Naive B cell (primary cell): ENCODE measurements around the gene SALL4. TPM values are rescaled to one million over a fixed set of nuclear protein-coding genes. Genes with fewer than 3 reads are reported as not detected.

Experiments used
- ATAC-seq, 2 donors: fragments of 150-1000 bp; cut with Tn5 transposase; 2 replicates each; pipeline ENCODE4 v1.10.0; 2021; ENCODE audit warnings: low read depth in 2 of 2, mild to moderate bottlenecking in 2 of 2, moderate library complexity in 2 of 2
- DNase-seq: peaks from one replicate; pipeline ENCODE4 v3.0.0; 2022
- H3K27ac Mint-ChIP-seq, 6 donors: one replicate each; pipeline ENCODE4 v1.8.0; 2020 to 2022; ENCODE audit warnings: mild to moderate bottlenecking in 6 of 6, mixed read lengths in 6 of 6, moderate library complexity in 5 of 6, inconsistent platforms in 2 of 6
- H3K27me3 Mint-ChIP-seq, 3 donors: one replicate each; pipeline ENCODE4 v1.8.0; 2021 to 2022; ENCODE audit warnings: mixed read lengths in 3 of 3, mild to moderate bottlenecking in 1 of 3
- H3K36me3 Mint-ChIP-seq, 2 donors: one replicate each; pipeline ENCODE4 v1.8.0; 2020 to 2022; ENCODE audit warnings: mixed read lengths in 2 of 2, inconsistent platforms in 1 of 2, mild to moderate bottlenecking in 1 of 2
- H3K4me1 Mint-ChIP-seq, 3 donors: one replicate each; pipeline ENCODE4 v1.8.0; 2020 to 2022; ENCODE audit warnings: mixed read lengths in 3 of 3, inconsistent platforms in 1 of 3, mild to moderate bottlenecking in 1 of 3, moderate library complexity in 1 of 3
- H3K4me3 Mint-ChIP-seq, 8 donors: one replicate each; pipeline ENCODE4 v1.8.0; 2020 to 2022; ENCODE audit warnings: mild to moderate bottlenecking in 8 of 8, mixed read lengths in 8 of 8, moderate library complexity in 8 of 8, inconsistent platforms in 2 of 8
- H3K9me3 Mint-ChIP-seq, 7 donors: one replicate each; pipeline ENCODE4 v1.8.0; 2020 to 2022; ENCODE audit warnings: mixed read lengths in 7 of 7, mild to moderate bottlenecking in 5 of 7, inconsistent platforms in 2 of 7, moderate library complexity in 1 of 7
- polyA plus RNA-seq, 6 donors: library from polyadenylated mRNA; unstranded; fragments of 300-500 nt; fragmentation: Illumina TruSeq; gene quantifications; one replicate each; pipeline ENCODE4 v1.2.3, GENCODE V29; 2021; ENCODE audit warnings: low read depth in 6 of 6

The SALL4 gene
- polyA plus RNA-seq, 6 donors from 2014 or later: not detected

DNA sequence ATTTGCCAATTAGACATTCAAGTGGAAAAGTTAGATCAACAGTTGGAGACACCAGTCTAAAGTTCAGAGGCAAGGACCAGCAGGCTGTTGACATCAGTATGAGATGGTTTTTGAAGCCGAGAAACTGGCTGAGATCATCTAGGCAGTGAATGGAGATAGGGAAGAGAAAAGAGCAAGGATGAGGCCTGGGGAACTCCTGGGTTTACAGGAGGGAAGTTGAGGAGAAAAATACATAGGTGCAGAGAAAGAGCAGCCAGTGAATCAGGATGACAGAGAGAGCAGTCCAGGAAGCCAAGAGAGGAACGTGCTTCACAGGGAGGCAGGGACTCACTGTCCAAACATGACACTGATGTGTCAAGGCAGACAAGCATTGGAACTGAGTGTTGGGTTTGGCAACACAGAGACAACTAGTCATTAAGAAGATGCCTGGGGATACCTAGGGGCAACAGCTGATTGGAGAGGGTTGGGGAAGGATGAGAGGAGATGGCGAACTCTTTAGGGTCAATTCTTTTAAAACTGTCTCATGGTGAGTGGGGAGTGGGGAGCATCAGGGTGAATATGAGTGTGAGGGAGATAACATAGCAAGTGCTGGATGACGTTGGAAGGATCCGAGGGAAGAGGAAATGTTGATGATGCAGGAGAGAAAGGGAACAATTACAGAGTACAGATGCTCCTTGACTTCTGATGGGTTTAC is 13.2 kb upstream of the SALL4 start:
- H3K27me3 Mint-ChIP-seq: peaks cover 8 to 28% (median 12%) of the 10 kb centered on the region in 3 donors
- no peak for DNase-seq
- H3K27ac Mint-ChIP-seq: no peak overlapping the region
- peaks cover 0 to 1% (median 0%) of the 10 kb centered on the region in 7 donors for H3K9me3 Mint-ChIP-seq
- H3K4me3 Mint-ChIP-seq: peak overlapping the region in 1 of 8 donors; percentile 2
- no peaks in the 10 kb centered on the region for H3K36me3 Mint-ChIP-seq
- H3K4me1 Mint-ChIP-seq: no peaks in the 10 kb centered on the region
- no peak for ATAC-seq

DNA sequence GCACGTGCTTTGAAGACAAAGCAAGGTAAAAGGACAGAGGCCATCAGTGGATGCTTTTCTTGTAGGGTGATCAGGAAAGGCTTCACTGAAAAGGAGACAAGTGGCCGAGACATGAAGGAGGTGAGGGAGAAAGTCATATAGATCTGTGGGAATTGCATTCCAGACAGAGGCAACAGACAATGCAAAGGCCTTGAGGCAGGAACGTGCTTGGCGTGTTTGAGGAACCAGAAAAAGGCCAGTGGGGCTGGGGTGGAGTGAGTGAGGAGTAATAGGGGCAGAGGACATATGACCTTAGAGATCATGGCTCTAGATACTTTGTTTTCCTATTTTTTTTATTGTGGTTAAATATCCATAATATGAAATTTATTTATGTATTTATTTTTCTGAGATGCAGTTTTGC is 10.5 kb upstream of the SALL4 start:
- Mint-ChIP-seq H3K36me3 (no peaks in the 10 kb centered on the region), H3K27ac (no peak overlapping the region), H3K4me1 (no peaks in the 10 kb centered on the region), H3K4me3 (no peak overlapping the region), H3K9me3 (peaks cover 0 to 1% (median 0%) of the 10 kb centered on the region in 7 donors), H3K27me3 (peaks cover under 1 to 16% (median 12%) of the 10 kb centered on the region in 3 donors)
- no peak for ATAC-seq
- no peak for DNase-seq

DNA sequence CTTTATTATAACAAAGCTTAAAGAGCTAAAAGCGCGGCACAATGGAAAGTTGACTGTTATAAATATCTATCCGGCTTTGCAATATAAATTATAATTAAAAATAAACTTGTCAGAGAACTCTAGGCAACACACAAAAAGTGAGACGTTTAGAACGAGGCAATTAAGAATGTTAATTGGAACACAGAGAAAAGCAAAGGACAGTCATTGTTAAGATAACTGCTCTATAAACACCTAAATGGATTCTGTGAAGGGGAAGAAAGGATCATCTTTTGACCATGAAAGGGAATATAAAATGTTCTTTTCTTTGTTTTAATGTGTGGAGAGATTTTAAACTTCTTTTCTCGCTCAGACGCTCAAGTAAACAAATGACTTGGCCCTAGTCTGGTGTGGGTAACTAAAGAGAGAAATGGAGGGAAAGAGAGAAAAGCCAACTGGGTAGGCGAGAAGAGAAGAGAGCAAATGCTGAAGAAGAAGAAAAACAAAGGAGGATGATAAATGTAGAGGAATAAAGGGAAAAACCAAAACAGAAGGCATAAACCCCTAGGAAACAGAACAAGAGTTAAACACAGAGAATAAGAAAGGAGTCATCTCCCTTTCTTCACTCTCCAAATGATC is 9.3 kb upstream of the SALL4 start:
- Mint-ChIP-seq H3K9me3 (peaks cover 0 to 1% (median 0%) of the 10 kb centered on the region in 7 donors), H3K27ac (no peak overlapping the region), H3K4me3 (no peak overlapping the region), H3K4me1 (no peaks in the 10 kb centered on the region), H3K36me3 (no peaks in the 10 kb centered on the region), H3K27me3 (peaks cover 11 to 16% (median 13%) of the 10 kb centered on the region in 3 donors)
- no peak for DNase-seq
- ATAC-seq: no peak

DNA sequence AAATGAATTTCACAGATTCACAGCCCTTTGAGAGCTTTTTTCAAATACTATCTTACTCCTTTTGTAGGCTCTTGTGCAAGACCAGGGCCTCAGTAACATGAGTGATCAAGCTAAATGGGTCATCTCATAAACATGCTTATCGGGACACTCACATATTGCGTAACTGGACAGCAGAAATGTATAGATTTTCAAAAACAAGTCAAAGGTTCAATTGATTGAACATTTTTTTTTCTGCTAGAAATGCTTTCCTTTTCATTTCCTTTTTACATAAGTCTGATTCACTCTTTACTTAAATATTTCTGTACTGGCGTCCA is 8.7 kb upstream of the SALL4 start:
- Mint-ChIP-seq H3K9me3 (peaks cover 0 to 1% (median 0%) of the 10 kb centered on the region in 7 donors), H3K27me3 (peaks cover 14 to 19% (median 15%) of the 10 kb centered on the region in 3 donors), H3K4me1 (no peaks in the 10 kb centered on the region), H3K36me3 (no peaks in the 10 kb centered on the region), H3K27ac (no peak overlapping the region), H3K4me3 (no peak overlapping the region)
- ATAC-seq: no peak
- DNase-seq: no peak

DNA sequence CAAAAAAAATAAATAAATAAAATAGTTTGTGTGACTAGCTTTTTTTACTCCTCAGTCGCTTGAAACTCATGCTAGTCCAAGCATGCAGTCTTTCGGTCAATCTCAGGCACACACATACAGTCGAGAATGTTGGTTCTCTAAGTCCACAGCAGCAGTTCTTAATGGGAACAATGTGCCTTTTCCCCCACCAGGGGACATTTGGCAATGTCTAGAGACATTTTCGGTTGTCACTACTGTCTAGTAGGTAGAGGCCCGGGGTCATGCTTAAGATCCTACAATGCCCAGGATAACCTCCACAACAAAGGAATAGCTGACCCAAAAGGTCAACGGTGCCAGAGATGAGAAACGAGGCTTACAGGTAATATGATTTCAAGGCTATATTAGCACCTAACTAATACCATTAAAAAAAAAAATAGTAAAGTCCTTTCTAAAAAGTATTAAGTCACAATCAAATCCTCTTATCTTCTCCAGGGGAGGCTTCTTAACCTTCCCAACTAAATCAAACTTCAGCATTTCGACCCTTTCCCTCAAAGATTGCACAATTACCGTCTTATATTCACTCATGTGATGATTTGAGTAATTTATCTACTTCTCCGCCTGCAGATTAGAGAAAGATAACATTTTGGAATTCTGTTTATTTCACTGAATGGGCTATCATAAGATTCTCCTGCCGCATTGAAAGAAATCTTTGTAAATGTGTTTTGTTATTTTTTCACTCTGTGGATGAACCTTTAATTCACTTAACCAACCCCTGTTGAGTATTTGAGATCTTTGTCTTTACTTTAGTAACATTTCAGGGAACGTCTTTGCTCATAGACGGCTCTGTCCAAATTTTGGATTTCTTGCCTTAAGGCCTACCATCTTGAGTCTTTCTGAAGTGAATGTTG is 8.1 kb upstream of the SALL4 start:
- ATAC-seq: no peak
- H3K9me3 Mint-ChIP-seq: peaks cover 0 to 1% (median 0%) of the 10 kb centered on the region in 7 donors

DNA sequence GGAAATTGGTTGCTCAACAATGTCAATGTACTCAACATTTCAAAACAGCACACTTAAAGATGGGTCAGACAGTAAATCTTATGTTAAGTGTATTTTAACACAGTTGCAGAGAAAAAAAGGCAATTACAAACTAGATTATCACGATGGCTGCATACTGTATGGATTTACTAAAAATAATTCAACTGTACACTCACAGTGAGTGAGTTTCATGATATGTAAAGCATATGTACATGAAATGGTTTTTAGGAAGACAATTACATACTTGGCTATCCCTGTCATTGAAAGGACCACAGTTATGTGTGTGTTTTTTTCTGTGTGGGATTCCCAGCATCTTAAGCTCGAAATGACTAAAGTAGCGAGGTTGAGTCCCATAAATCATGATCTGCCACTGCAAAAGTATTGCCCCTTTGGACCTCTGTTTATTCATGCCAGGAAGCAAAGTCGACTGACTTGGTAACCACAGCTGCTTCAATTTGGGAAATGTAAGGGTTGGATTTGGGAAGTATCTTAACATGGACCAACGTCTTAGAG is 5.5 kb upstream of the SALL4 start:
- DNase-seq: no peak
- Mint-ChIP-seq H3K4me3 (no peak overlapping the region), H3K27ac (no peak overlapping the region), H3K27me3 (peaks cover 29 to 32% (median 32%) of the 10 kb centered on the region in 3 donors), H3K4me1 (no peaks in the 10 kb centered on the region), H3K36me3 (no peaks in the 10 kb centered on the region), H3K9me3 (peaks cover 0 to 1% (median 0%) of the 10 kb centered on the region in 7 donors)
- no peak for ATAC-seq

More for the DNA sequence above, 8.1 kb upstream of the SALL4 start:
- H3K4me3 Mint-ChIP-seq: no peak overlapping the region
- H3K27ac Mint-ChIP-seq: peak overlapping the region in 1 of 6 donors; percentile 24
- DNase-seq: no peak
- H3K36me3 Mint-ChIP-seq: no peaks in the 10 kb centered on the region
- no peaks in the 10 kb centered on the region for H3K4me1 Mint-ChIP-seq
- peaks cover 18% of the 10 kb centered on the region in 3 donors for H3K27me3 Mint-ChIP-seq

DNA sequence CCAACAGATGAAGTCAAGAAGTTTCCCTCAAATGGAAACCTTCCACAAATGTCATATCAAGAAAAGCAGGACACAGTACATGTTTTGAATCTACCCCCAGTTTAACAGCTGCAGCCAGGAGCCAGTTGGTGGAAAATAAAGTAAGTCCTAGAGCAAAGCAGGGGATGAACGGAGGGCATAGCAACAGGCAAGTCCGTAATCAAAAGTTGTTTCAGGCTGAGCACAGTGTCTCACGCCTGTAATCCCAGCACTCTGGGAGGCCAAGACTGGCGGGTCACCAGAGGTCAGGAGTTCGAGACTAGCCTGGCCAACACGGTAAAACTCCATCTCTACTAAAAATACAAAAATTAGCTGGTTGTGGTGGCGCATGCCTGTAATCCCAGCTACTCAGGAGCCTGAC is 2.4 kb upstream of the SALL4 start:
- H3K4me1 Mint-ChIP-seq: peaks cover 3 to 10% (median 6%) of the 10 kb centered on the region in 3 donors
- H3K9me3 Mint-ChIP-seq: peaks cover 0 to 1% (median 0%) of the 10 kb centered on the region in 7 donors
- no peak for ATAC-seq
- H3K27me3 Mint-ChIP-seq: peaks cover 27 to 60% (median 41%) of the 10 kb centered on the region in 3 donors
- no peaks in the 10 kb centered on the region for H3K36me3 Mint-ChIP-seq
- DNase-seq: no peak
- no peak overlapping the region for H3K27ac Mint-ChIP-seq
- H3K4me3 Mint-ChIP-seq: no peak overlapping the region

DNA sequence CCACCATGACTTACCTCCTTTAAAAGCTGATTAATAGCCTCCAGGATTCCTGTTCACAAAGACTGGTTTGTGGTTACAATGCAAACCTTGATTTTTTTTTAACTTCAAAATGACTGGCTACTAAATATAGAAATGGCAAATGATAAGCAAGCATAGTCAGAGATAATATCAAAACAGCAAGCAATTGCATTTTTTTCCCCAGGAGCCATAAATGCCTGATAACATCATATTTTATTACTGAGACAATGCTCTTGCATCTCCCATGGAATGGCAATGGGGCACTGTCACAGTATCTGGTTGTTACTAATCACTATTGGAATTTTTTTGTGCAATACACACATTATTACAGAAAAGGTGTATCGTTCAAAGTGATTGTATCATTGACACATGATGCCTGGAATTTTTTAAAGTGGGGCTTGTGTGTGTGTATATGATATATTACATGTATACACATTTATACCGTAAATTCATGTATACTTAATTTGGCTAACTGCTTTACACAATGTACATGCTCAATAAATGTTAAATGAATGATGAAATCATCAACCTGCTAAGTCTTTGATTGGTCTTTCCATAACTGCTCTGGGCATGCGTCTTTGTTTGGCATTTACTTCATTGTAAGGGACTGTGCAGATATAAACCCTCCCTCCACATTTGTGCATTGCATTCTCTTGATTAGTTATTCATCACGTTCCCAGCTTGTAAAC is 980 bp upstream of the SALL4 start:
- H3K4me1 Mint-ChIP-seq: peaks cover 3 to 12% (median 6%) of the 10 kb centered on the region in 3 donors
- H3K9me3 Mint-ChIP-seq: peaks cover 0 to 1% (median 0%) of the 10 kb centered on the region in 7 donors
- peaks cover 41 to 74% (median 53%) of the 10 kb centered on the region in 3 donors for H3K27me3 Mint-ChIP-seq
- H3K36me3 Mint-ChIP-seq: no peaks in the 10 kb centered on the region
- ATAC-seq (no peak), DNase-seq (no peak)
- H3K27ac Mint-ChIP-seq: no peak overlapping the region
- no peak overlapping the region for H3K4me3 Mint-ChIP-seq

DNA sequence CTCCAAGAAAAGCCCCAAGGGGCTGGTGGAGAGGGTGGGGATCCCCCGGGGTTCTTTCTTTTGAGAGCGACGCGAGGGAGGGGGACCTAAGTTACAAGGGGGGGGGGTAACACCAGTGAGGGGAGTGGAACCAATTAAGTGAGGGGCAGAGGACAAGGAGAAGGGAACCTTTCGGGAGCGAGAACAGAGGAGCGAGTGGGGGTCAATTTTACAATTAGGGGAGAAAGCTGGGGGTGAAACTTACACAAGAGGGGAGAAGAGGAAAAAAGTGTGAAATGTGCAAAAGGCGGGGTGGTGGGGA is 548 bp downstream of the SALL4 start:
- Mint-ChIP-seq H3K27ac (no peak overlapping the region), H3K27me3 (peaks cover 41 to 74% (median 61%) of the 10 kb centered on the region in 3 donors), H3K4me3 (peak overlapping the region in 1 of 8 donors; percentile 18), H3K9me3 (peaks cover 0 to 1% (median 0%) of the 10 kb centered on the region in 7 donors), H3K4me1 (peaks cover 3 to 12% (median 6%) of the 10 kb centered on the region in 3 donors), H3K36me3 (no peaks in the 10 kb centered on the region)
- ATAC-seq (no peak), DNase-seq (no peak)

DNA sequence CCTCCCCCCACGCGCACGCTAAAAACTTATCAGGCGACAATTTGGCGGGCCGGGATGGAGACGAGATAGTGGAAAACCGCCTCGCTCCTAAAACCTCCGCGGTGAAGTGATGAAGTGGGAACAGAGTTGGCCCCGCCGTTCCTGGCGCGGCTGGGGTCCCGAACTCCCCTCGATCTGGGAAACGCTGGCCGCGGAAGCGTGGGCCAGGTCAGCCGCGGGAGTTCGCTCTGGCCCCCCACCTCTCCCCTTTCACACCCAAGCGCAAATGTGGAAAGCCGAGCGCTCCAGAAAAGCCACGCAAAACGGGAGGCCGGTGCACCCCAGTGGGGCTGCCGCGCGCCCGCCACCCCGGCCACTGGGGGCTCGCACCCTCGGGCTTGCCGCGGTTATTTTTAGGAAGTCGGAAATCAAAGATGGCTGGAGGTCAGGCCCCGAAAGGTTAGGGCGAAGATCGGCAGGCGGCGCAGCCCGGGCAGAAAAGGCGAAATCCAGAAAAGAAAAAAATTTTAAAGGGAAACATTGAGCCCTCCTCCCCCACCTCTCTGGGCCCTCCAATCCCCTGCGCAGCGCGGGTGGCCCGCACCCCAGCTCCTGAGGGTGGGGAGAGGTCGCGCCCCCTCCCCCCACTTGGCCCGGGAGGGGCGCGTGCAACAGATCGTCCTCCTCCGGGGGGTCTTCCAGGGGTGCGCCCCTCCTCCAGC is 1.0 kb downstream of the SALL4 start:
- ATAC-seq (no peak), DNase-seq (no peak)
- Mint-ChIP-seq H3K27ac (no peak overlapping the region), H3K4me1 (peaks cover 3 to 12% (median 6%) of the 10 kb centered on the region in 3 donors), H3K9me3 (peaks cover 0 to 1% (median 0%) of the 10 kb centered on the region in 7 donors), H3K27me3 (peaks cover 44 to 74% (median 63%) of the 10 kb centered on the region in 3 donors), H3K36me3 (no peaks in the 10 kb centered on the region), H3K4me3 (peak overlapping the region in 5 of 8 donors; percentile 44 to 78 (median 66))

DNA sequence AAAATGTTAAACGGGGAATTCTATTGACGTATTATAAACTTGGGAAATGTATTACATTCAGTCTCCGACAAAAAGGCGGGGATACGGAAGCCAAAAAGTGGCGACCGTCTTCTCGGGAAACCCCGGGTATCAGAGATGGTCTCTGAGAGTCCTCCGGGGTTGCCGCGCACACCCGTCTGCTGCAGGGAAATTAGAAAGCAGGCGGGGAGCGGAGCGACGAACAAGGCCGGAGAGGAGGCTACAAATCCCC is 1.5 kb downstream of the SALL4 start:
- no peaks in the 10 kb centered on the region for H3K9me3 Mint-ChIP-seq
- no peak overlapping the region for H3K27ac Mint-ChIP-seq
- peaks cover 3 to 12% (median 6%) of the 10 kb centered on the region in 3 donors for H3K4me1 Mint-ChIP-seq
- no peak for DNase-seq
- peaks cover 42 to 74% (median 63%) of the 10 kb centered on the region in 3 donors for H3K27me3 Mint-ChIP-seq
- peak overlapping the region in 6 of 8 donors; percentile 44 to 78 (median 66) for H3K4me3 Mint-ChIP-seq
- no peaks in the 10 kb centered on the region for H3K36me3 Mint-ChIP-seq
- ATAC-seq: no peak

DNA sequence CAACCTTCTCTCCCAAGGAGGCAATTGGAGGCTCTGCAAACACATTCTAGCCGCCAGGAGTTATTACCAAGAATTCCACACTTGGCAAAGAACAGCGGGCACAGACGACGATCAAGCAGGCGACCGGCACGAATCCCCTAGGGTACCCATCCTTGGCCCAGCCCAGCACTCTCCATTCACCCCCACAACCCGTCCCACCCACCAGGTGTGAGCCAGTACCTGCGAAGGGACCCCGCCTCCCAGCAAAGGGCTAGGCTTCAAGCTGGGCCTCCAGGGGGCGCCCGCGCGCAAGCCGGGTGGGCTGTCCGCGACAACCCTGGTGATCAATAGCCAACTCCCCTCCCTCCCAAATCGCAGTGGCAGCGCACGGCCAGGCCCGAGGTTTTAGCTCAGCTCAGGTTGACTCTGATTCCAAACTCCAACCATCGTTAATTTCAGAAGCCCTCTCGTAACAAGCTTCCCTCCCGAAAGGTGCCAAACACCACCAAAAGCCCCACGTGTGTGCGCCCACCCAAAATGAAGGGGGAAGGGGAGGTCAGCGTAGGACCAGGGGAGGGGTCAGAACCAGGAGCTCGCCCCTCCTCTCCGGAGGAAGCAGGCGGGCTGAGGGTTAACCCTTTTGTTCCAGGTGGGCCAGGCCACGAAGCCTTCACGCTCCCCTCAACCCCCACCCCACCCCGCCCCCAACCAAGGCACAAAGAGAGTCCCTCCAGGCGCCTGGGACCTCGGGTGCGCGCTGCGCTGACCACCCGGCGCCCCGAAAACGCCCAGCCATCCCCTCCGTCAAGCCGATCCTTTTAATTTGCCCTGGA is 2.1 kb downstream of the SALL4 start:
- Mint-ChIP-seq H3K9me3 (no peaks in the 10 kb centered on the region), H3K27me3 (peaks cover 41 to 75% (median 61%) of the 10 kb centered on the region in 3 donors), H3K4me1 (peaks cover 3 to 12% (median 6%) of the 10 kb centered on the region in 3 donors), H3K4me3 (peak overlapping the region in 6 of 8 donors; percentile 44 to 78 (median 68)), H3K27ac (no peak overlapping the region), H3K36me3 (no peaks in the 10 kb centered on the region)
- ATAC-seq (no peak), DNase-seq (peak; percentile 27)
